Kidney epithelial cell (primary cell): ENCODE measurements around the gene SLC12A9. TPM values are rescaled to one million over a fixed set of nuclear protein-coding genes. Genes with fewer than 3 reads are reported as not detected.

ENCODE experiments used
- DNase-seq: peaks from one replicate; pipeline ENCODE4 v3.0.0-alpha.2; 2010; ENCODE audit warnings: low read depth
- H3K27me3 ChIP-seq: 2 replicates; pipeline ENCODE4 v1.6.0; 2011; ENCODE audit warnings: low read length; ENCODE audit not compliant: control insufficient read depth, insufficient read depth
- H3K36me3 ChIP-seq: 2 replicates; pipeline ENCODE4 v1.5.1; 2011; ENCODE audit warnings: low read length; ENCODE audit not compliant: control insufficient read depth, insufficient read depth
- H3K4me3 ChIP-seq: 2 replicates; pipeline ENCODE4 v1.5.1; 2011; ENCODE audit warnings: low read depth, mild to moderate bottlenecking, control low read depth, low read length
- total RNA-seq: library from RNA; depleted of rRNA; stranded (reverse); fragments of >200 nt; gene quantifications from 2 replicates; pipeline ENCODE4 v1.2.3, GENCODE V29; 2015
- TF ChIP-seq, protein P1 (sequence below): IDR thresholded peaks from 2 replicates; pipeline ENCODE4 v1.5.1; 2011; ENCODE audit warnings: mild to moderate bottlenecking, moderate library complexity, low read length, control low read depth, inconsistent platforms; ENCODE audit not compliant: insufficient read depth, poor library complexity, severe bottlenecking

SLC12A9 gene
- total RNA-seq, 1 donor from 2014 or later: 15.7 TPM

DNA sequence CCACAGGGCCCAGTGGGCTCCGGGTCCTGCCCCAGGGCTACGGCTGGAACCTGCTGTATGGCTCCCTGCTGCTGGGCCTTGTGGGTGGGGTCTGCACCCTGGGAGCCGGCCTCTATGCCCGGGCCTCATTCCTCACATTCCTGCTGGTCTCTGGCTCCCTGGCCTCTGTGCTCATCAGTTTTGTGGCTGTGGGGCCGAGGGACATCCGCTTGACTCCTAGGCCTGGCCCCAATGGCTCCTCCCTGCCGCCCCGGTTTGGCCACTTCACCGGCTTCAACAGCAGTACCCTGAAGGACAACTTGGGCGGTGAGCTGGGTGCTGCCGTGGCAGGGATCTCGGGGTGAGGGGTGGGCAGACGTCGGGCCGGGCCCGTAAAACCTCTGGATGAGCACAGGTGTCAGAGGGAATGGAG is 4.4 kb downstream of the SLC12A9 start:
- no peak for DNase-seq
- TF ChIP-seq, protein P1, sequence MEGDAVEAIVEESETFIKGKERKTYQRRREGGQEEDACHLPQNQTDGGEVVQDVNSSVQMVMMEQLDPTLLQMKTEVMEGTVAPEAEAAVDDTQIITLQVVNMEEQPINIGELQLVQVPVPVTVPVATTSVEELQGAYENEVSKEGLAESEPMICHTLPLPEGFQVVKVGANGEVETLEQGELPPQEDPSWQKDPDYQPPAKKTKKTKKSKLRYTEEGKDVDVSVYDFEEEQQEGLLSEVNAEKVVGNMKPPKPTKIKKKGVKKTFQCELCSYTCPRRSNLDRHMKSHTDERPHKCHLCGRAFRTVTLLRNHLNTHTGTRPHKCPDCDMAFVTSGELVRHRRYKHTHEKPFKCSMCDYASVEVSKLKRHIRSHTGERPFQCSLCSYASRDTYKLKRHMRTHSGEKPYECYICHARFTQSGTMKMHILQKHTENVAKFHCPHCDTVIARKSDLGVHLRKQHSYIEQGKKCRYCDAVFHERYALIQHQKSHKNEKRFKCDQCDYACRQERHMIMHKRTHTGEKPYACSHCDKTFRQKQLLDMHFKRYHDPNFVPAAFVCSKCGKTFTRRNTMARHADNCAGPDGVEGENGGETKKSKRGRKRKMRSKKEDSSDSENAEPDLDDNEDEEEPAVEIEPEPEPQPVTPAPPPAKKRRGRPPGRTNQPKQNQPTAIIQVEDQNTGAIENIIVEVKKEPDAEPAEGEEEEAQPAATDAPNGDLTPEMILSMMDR: no peak
- no peaks in the 10 kb centered on the region for H3K36me3 ChIP-seq
- H3K4me3 ChIP-seq: no peak overlapping the region
- no peaks in the 10 kb centered on the region for H3K27me3 ChIP-seq

DNA sequence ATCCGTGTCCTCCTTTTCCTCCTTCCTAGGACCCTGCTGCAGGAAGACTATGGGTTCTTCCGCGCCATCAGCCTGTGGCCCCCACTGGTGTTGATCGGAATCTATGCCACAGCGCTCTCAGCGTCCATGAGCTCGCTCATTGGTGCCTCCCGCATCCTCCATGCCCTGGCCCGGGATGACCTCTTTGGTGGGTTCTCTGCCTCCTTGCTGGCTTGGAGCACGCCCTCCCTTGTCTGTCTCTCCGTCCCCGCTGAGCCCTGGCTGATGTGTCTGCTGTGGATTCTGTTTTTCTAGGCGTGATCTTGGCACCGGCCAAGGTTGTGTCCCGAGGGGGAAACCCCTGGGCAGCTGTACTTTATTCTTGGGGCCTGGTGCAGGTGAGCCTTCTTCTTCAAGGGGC is 7.3 kb downstream of the SLC12A9 start:
- Histone ChIP-seq H3K27me3 (no peaks in the 10 kb centered on the region), H3K4me3 (no peak overlapping the region), H3K36me3 (no peaks in the 10 kb centered on the region)
- DNase-seq: no peak
- TF ChIP-seq, protein P1: no peak

DNA sequence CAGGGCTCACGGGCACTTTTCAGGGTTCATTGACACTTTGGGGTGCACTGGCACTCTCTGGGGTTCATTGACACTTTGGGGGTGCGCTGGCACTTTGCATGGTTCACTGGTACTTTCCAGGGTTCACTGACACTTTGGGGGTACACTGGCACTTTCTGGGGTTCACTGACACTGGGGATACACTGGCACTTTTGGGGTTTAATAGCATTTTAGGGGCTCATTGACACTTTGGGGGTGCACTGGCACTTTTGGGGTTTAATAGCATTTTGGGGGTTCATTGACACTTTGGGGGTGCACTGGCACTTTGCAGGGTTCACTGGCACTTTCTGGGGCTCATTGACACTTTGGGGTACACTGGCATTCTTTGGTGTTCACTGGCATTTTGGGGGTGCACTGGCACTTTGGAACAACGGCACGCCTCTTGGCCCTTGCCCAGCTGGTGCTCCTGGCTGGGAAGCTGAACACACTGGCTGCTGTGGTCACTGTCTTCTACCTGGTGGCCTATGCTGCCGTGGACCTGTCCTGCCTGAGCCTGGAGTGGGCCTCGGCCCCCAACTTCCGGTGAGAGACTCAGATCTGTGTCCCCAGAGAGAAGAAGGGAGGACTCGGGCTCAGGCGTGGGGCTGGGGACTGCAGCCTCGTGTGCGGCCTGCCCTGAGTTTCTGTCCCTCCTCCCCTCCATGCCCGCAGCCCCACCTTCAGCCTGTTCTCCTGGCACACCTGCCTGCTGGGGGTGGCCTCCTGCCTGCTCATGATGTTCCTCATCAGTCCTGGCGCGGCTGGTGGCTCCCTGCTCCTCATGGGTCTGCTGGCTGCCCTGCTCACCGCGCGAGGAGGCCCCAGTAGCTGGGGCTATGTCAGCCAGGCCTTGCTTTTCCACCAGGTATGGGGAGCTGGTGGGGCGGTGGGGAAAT is 8.4 kb downstream of the SLC12A9 start:
- H3K36me3 ChIP-seq: no peaks in the 10 kb centered on the region
- H3K27me3 ChIP-seq: no peaks in the 10 kb centered on the region
- H3K4me3 ChIP-seq: no peak overlapping the region
- TF ChIP-seq, protein P1: no peak
- no peak for DNase-seq

DNA sequence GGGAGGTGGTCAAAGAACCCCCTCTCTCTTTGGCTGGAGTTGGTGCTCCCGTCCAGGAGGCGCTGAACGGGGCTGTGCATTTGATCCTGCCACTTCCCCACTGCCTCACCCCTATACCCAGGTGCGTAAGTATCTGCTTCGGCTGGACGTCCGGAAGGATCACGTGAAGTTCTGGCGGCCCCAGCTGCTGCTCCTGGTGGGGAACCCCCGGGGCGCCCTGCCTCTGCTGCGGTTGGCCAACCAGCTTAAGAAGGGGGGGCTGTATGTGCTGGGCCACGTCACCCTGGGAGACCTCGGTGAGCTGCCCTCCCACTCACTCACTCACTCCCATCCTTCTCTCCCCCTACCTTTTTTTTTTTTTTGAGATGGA is 9.1 kb downstream of the SLC12A9 start:
- Histone ChIP-seq H3K36me3 (no peaks in the 10 kb centered on the region), H3K4me3 (no peak overlapping the region), H3K27me3 (no peaks in the 10 kb centered on the region)
- DNase-seq: no peak
- TF ChIP-seq, protein P1: no peak

DNA sequence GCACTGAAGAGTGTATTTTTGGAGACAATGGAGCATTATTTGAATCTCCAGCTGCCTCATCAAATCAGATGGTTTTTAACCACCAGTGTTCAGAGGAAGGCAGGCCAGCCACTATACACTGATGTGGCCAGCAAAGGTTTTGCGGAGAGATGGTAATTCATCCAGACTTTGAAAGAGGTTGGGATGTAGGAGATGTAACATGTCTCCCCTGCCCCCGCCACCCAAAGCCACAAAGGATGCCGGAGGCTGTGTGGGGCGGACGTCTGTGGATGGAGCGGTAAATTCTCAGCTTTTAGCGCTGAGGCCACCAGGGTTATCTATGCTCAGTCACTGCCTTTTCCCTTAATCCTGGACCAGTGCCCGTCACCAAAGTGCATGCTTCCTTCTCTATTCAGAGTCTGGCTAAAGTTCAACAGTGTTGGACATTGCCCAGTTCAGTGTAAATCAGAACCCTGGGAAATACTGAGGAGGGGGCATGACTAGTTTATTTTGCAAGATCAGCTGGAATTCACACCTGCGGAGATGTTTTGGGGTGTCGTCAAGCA is 11.0 kb downstream of the SLC12A9 start:
- TF ChIP-seq, protein P1: no peak
- Histone ChIP-seq H3K27me3 (no peaks in the 10 kb centered on the region), H3K4me3 (no peak overlapping the region), H3K36me3 (no peaks in the 10 kb centered on the region)
- no peak for DNase-seq
